Measurements from ENCODE around the gene KCND2. TPM values are rescaled to one million over a fixed set of nuclear protein-coding genes. Genes with fewer than 3 reads are reported as not detected.

The KCND2 gene
- total RNA-seq, 2 experiments from 2014 or later, result not detected

DNA sequence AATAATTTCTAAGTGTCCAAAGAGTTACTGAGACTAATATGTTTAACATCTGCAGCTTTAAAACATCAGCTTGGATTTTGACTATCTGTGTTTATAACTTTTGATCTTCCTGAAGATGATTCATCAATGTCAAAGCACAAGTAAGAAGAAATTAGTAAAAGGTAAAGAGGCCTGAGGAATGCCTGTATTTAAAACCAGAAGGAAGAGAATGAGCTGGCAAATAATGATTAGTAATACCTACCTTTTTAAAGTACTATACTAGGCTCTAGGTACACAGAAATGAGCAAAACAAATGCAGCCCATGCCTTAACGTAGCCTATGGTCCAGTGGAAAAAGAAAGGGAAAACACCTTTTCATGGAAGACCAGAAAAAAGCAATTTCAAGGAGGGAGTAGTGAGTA lies 158.0 kb downstream of the KCND2 start:
- H4K20me1 ChIP-seq (ENCODE audit: insufficient read depth, low read length), result no peaks in the 10 kb centered on the region
- DNase-seq (ENCODE audit: low spot score), result no peak
- POLR2A ChIA-PET, result no interaction called here
- CTCF ChIA-PET (ENCODE audit: unreplicated experiment), result no interaction called here
- no peaks in the 10 kb centered on the region for H3K79me2 ChIP-seq (ENCODE audit: insufficient read depth, low read depth, low read length)
- no TSS peak for BruUV-seq (replicated peaks)
- intact Hi-C loops (cut with micrococcal nuclease; ENCODE audit: unreplicated experiment), result no loop called here
- no peaks in the 10 kb centered on the region for H3K9me3 ChIP-seq (ENCODE audit: low read length)
- H3K4me1 ChIP-seq (ENCODE audit: insufficient read depth, low read length, poor library complexity, severe bottlenecking), result no peaks in the 10 kb centered on the region
- H3K36me3 ChIP-seq (ENCODE audit: insufficient read depth, low read length), result no peaks in the 10 kb centered on the region
- H3K4me3 ChIP-seq (ENCODE audit: low read depth, low read length, poor library complexity, severe bottlenecking), result no peak overlapping the region
- TF ChIP-seq, protein P1, sequence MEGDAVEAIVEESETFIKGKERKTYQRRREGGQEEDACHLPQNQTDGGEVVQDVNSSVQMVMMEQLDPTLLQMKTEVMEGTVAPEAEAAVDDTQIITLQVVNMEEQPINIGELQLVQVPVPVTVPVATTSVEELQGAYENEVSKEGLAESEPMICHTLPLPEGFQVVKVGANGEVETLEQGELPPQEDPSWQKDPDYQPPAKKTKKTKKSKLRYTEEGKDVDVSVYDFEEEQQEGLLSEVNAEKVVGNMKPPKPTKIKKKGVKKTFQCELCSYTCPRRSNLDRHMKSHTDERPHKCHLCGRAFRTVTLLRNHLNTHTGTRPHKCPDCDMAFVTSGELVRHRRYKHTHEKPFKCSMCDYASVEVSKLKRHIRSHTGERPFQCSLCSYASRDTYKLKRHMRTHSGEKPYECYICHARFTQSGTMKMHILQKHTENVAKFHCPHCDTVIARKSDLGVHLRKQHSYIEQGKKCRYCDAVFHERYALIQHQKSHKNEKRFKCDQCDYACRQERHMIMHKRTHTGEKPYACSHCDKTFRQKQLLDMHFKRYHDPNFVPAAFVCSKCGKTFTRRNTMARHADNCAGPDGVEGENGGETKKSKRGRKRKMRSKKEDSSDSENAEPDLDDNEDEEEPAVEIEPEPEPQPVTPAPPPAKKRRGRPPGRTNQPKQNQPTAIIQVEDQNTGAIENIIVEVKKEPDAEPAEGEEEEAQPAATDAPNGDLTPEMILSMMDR (conservative IDR thresholded peaks at IDR 0.05; ENCODE audit: low read length), result no peak
- no peak for TF ChIP-seq EZH2phosphoT487 (IDR thresholded peaks at IDR 0.05; ENCODE audit: borderline replicate concordance, low read depth, low read length)
- H3K4me2 ChIP-seq (ENCODE audit: low read length), result no peak overlapping the region
- H2AFZ ChIP-seq (ENCODE audit: low read length), result no peak overlapping the region
- no peaks in the 10 kb centered on the region for H3K9me2 ChIP-seq (ENCODE audit: insufficient read depth, low read length)
- no peak overlapping the region for H3K27ac ChIP-seq (ENCODE audit: low read depth, low read length, poor library complexity, severe bottlenecking)

- H3K9me2 ChIP-seq (ENCODE audit: insufficient read depth, low read length), result no peaks in the 10 kb centered on the region
- POLR2A ChIA-PET, result interaction anchor here (0.8 to 0.9 kb wide), 2 partner anchors 10 to 25 kb away, joined by 3 read pairs; no protein-coding TSS in a partner anchor
- H3K4me1 ChIP-seq (ENCODE audit: insufficient read depth, low read length, poor library complexity, severe bottlenecking), result no peaks in the 10 kb centered on the region
- H2AFZ ChIP-seq (ENCODE audit: low read length), result no peak overlapping the region
- no peak for DNase-seq (ENCODE audit: low spot score)
- H4K20me1 ChIP-seq (ENCODE audit: insufficient read depth, low read length), result no peaks in the 10 kb centered on the region
- H3K9me3 ChIP-seq (ENCODE audit: low read length), result no peaks in the 10 kb centered on the region
- no peak overlapping the region for H3K27ac ChIP-seq (ENCODE audit: low read depth, low read length, poor library complexity, severe bottlenecking)
- no peak for TF ChIP-seq EZH2phosphoT487 (IDR thresholded peaks at IDR 0.05; ENCODE audit: borderline replicate concordance, low read depth, low read length)
- TF ChIP-seq, protein P1 (conservative IDR thresholded peaks at IDR 0.05; ENCODE audit: low read length), result no peak
- no peak overlapping the region for H3K4me3 ChIP-seq (ENCODE audit: low read depth, low read length, poor library complexity, severe bottlenecking)
- CTCF ChIA-PET (ENCODE audit: unreplicated experiment), result no interaction called here
- no peaks in the 10 kb centered on the region for H3K79me2 ChIP-seq (ENCODE audit: insufficient read depth, low read depth, low read length)
- H3K36me3 ChIP-seq (ENCODE audit: insufficient read depth, low read length), result no peaks in the 10 kb centered on the region
- BruUV-seq (replicated peaks), result no TSS peak
- intact Hi-C loops (cut with micrococcal nuclease; ENCODE audit: unreplicated experiment), result no loop called here
- no peak overlapping the region for H3K4me2 ChIP-seq (ENCODE audit: low read length)
Measured at GRCh38 chr7:120436487-120437060, 163.6 kb downstream of the KCND2 start.

GRCh38 chr7:120441850-120442249 lies 168.9 kb downstream of the KCND2 start:
- CTCF ChIA-PET (ENCODE audit: unreplicated experiment), result no interaction called here
- intact Hi-C loops (cut with micrococcal nuclease; ENCODE audit: unreplicated experiment), result no loop called here

More at GRCh38 chr7:120441850-120442249, 168.9 kb downstream of the KCND2 start:
- Histone ChIP-seq H3K9me3 (ENCODE audit: low read length) (no peaks in the 10 kb centered on the region), H4K20me1 (ENCODE audit: insufficient read depth, low read length) (no peaks in the 10 kb centered on the region), H3K4me3 (ENCODE audit: low read depth, low read length, poor library complexity, severe bottlenecking) (no peak overlapping the region), H3K4me2 (ENCODE audit: low read length) (no peak overlapping the region), H3K27ac (ENCODE audit: low read depth, low read length, poor library complexity, severe bottlenecking) (no peak overlapping the region), H3K36me3 (ENCODE audit: insufficient read depth, low read length) (no peaks in the 10 kb centered on the region), H3K9me2 (ENCODE audit: insufficient read depth, low read length) (no peaks in the 10 kb centered on the region), H2AFZ (ENCODE audit: low read length) (no peak overlapping the region), H3K4me1 (ENCODE audit: insufficient read depth, low read length, poor library complexity, severe bottlenecking) (no peaks in the 10 kb centered on the region), H3K79me2 (ENCODE audit: insufficient read depth, low read depth, low read length) (no peaks in the 10 kb centered on the region)
- POLR2A ChIA-PET, result no interaction called here
- no TSS peak for BruUV-seq (replicated peaks)
- TF ChIP-seq, protein P1 (conservative IDR thresholded peaks at IDR 0.05; ENCODE audit: low read length), result no peak
- no peak for TF ChIP-seq EZH2phosphoT487 (IDR thresholded peaks at IDR 0.05; ENCODE audit: borderline replicate concordance, low read depth, low read length)
- no peak for DNase-seq (ENCODE audit: low spot score)
